ENCODE results near the gene TXNDC11.

The TXNDC11 gene

DNA sequence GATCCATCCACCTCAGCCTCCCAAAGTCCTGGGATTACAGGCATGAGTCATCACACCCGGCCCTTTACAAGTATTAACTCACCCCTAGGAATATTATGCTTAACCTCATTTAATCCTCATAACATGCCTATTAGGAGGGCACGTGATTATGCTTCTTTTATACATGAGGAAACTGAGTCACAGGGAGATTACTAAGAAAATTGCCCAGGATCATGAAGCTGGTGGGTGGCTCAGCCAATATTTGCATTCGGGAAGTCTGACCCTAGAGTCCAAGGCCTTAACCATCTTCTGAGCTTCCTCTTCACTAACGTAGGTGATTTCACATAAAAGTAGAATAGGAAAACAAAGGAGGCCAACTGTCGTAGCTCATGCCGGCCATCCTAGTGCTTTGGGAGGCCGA, 93.4 kb downstream of the TXNDC11 start:
- no peak for TF ChIP-seq GABPA (IDR thresholded peaks at IDR 0.05; ENCODE audit: low read depth)
- TF ChIP-seq, protein P1, sequence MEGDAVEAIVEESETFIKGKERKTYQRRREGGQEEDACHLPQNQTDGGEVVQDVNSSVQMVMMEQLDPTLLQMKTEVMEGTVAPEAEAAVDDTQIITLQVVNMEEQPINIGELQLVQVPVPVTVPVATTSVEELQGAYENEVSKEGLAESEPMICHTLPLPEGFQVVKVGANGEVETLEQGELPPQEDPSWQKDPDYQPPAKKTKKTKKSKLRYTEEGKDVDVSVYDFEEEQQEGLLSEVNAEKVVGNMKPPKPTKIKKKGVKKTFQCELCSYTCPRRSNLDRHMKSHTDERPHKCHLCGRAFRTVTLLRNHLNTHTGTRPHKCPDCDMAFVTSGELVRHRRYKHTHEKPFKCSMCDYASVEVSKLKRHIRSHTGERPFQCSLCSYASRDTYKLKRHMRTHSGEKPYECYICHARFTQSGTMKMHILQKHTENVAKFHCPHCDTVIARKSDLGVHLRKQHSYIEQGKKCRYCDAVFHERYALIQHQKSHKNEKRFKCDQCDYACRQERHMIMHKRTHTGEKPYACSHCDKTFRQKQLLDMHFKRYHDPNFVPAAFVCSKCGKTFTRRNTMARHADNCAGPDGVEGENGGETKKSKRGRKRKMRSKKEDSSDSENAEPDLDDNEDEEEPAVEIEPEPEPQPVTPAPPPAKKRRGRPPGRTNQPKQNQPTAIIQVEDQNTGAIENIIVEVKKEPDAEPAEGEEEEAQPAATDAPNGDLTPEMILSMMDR (IDR thresholded peaks at IDR 0.05; ENCODE audit: insufficient read depth, low read length): no peak
- no peak for TF ChIP-seq SPI1 (IDR thresholded peaks at IDR 0.05; ENCODE audit: borderline replicate concordance, low read depth)
- TF ChIP-seq POLR2AphosphoS5 (IDR thresholded peaks at IDR 0.05; ENCODE audit: low read depth): no peak
- TF ChIP-seq, protein P2, sequence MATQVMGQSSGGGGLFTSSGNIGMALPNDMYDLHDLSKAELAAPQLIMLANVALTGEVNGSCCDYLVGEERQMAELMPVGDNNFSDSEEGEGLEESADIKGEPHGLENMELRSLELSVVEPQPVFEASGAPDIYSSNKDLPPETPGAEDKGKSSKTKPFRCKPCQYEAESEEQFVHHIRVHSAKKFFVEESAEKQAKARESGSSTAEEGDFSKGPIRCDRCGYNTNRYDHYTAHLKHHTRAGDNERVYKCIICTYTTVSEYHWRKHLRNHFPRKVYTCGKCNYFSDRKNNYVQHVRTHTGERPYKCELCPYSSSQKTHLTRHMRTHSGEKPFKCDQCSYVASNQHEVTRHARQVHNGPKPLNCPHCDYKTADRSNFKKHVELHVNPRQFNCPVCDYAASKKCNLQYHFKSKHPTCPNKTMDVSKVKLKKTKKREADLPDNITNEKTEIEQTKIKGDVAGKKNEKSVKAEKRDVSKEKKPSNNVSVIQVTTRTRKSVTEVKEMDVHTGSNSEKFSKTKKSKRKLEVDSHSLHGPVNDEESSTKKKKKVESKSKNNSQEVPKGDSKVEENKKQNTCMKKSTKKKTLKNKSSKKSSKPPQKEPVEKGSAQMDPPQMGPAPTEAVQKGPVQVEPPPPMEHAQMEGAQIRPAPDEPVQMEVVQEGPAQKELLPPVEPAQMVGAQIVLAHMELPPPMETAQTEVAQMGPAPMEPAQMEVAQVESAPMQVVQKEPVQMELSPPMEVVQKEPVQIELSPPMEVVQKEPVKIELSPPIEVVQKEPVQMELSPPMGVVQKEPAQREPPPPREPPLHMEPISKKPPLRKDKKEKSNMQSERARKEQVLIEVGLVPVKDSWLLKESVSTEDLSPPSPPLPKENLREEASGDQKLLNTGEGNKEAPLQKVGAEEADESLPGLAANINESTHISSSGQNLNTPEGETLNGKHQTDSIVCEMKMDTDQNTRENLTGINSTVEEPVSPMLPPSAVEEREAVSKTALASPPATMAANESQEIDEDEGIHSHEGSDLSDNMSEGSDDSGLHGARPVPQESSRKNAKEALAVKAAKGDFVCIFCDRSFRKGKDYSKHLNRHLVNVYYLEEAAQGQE (IDR thresholded peaks at IDR 0.05; ENCODE audit: insufficient replicate concordance, low read depth): no peak
- no peaks in the 10 kb centered on the region for H3K27me3 ChIP-seq (ENCODE audit: insufficient read depth, poor library complexity, severe bottlenecking)
- H3K4me3 ChIP-seq (replicated peaks; ENCODE audit: insufficient read depth, low read length): no peak overlapping the region
- no peak overlapping the region for H3K27ac ChIP-seq (replicated peaks)
- no peak for DNase-seq (ENCODE audit: low read depth in 1 of 2, low spot score in 1 of 2)

DNA sequence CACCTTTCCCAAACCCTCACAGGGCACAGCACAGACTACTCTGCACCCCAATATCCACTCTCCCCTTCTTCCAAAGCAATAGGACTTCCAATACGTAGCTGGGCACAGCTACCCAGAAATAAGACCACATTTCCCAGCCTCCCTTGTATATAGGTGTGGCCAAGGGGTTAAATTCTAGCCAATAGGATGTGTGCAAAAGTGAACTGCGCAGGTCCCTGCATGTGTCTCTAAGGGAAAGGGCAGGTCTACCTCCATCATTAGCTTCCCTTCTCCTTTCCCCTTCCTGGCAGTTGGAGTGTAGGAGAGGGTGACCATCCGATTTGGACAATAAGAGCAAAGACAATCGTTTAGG, 99.9 kb downstream of the TXNDC11 start:
- TF ChIP-seq, protein P2 (IDR thresholded peaks at IDR 0.05; ENCODE audit: insufficient replicate concordance, low read depth): no peak
- TF ChIP-seq POLR2AphosphoS5 (IDR thresholded peaks at IDR 0.05; ENCODE audit: low read depth): no peak
- TF ChIP-seq GABPA (IDR thresholded peaks at IDR 0.05; ENCODE audit: low read depth): no peak
- TF ChIP-seq, protein P1 (IDR thresholded peaks at IDR 0.05; ENCODE audit: insufficient read depth, low read length): no peak
- no peak for TF ChIP-seq SPI1 (IDR thresholded peaks at IDR 0.05; ENCODE audit: borderline replicate concordance, low read depth)
- Histone ChIP-seq H3K4me3 (replicated peaks; ENCODE audit: insufficient read depth, low read length) (no peak overlapping the region), H3K27ac (replicated peaks) (no peak overlapping the region), H3K27me3 (ENCODE audit: insufficient read depth, poor library complexity, severe bottlenecking) (no peaks in the 10 kb centered on the region)
- DNase-seq (ENCODE audit: low read depth in 1 of 2, low spot score in 1 of 2): no peak

DNA sequence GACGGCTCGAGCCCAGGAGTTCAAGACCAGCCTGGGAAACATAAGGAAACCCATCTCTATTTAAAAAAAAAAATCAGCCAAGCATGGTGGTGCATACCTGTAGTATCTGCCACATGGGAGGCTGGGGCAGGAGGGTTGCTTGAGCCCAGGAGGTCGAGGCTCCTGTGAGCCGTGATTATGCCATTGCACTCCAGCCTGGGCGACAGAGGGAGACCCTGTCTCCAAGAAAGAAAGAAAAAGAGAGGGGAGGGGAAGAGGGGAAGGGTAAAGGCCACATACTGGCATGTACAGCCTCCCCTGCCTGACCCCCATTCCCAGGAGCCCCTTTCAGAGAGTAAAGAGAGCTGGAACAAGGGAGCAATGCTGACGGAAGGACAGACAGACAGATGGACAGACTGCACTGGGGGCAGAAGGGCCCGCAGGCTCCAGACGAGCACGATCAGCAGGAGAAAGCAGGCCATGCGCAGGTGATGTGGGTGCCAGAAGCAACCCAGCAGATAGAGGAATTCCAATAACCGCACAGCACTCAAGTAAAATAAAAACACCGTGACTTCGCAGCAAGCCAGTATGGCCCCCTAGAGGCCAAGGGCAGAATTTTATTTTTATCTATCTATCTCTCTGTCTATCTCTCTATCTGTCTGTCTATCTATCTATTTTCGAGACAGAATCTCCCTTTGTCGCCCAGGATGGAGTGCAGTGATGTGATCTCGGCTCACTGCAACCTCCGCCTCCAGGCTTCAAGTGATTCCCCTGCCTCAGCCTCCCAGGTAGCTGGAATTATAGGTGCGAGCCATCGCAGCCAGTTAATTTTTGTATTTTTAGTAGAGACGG, 101.5 kb downstream of the TXNDC11 start:
- no peak overlapping the region; the same call in 1 of the 2 replicates for H3K27ac ChIP-seq (replicated peaks)
- TF ChIP-seq GABPA (IDR thresholded peaks at IDR 0.05; ENCODE audit: low read depth): no peak
- TF ChIP-seq, protein P1 (IDR thresholded peaks at IDR 0.05; ENCODE audit: insufficient read depth, low read length): peak; percentile 55
- no peak overlapping the region for H3K4me3 ChIP-seq (replicated peaks; ENCODE audit: insufficient read depth, low read length)
- H3K27me3 ChIP-seq (ENCODE audit: insufficient read depth, poor library complexity, severe bottlenecking): no peaks in the 10 kb centered on the region
- DNase-seq (ENCODE audit: low read depth in 1 of 2, low spot score in 1 of 2): peak; percentile 35 to 53

Data from HL-60 (cell line).